IMR-90 (cell line): ENCODE data around the gene VDAC1. TPM values are rescaled to one million over a fixed set of nuclear protein-coding genes. Genes with fewer than 3 reads are reported as not detected.

ENCODE experiments used
- ATAC-seq: fragments of 200-7000 bp; cut with Tn5 transposase; 2 replicates; pipeline ENCODE4 v1.9.1; 2020; ENCODE audit warnings: low read depth, mild to moderate bottlenecking, moderate library complexity
- BruUV-seq: library from RNA; stranded (reverse); fragments of 400-500 nt; replicated peaks from 2 replicates; lab custom pipeline; 2021; lab: Mats Ljungman, UMichigan
- CTCF ChIA-PET: fragments of 300-600 bp; formaldehyde crosslinking; extraction: SDS; loops from one replicate; lab custom pipeline; 2021; ENCODE audit warnings: antibody characterized with exemption; lab: Yijun Ruan, JAX
- POLR2A ChIA-PET: fragments of 300-600 bp; sonication (Branson Sonifier 250); formaldehyde crosslinking; loops from one replicate; lab custom pipeline; 2022; ENCODE audit warnings: antibody characterized with exemption; ENCODE audit not compliant: unreplicated experiment; lab: Charles Lee
- DNase-seq: peaks from one replicate; pipeline ENCODE4 v3.0.0; 2013
- H2AFZ ChIP-seq: replicated peaks from 2 replicates; pipeline ENCODE3; 2013; ENCODE audit warnings: low read length, mild to moderate bottlenecking; ENCODE audit not compliant: poor library complexity
- H2AK5ac ChIP-seq: 2 replicates; pipeline ENCODE4 v1.6.1; 2013; ENCODE audit warnings: low read depth, low read length, inconsistent platforms
- H2AK9ac ChIP-seq: replicated peaks from 2 replicates; pipeline ENCODE3; 2013; ENCODE audit warnings: mild to moderate bottlenecking, low read depth, low read length, moderate library complexity; ENCODE audit not compliant: poor library complexity
- H2BK120ac ChIP-seq: 2 replicates; pipeline ENCODE4 v1.6.1; 2013; ENCODE audit warnings: low read depth, low read length, inconsistent platforms
- H2BK15ac ChIP-seq: 3 replicates; pipeline ENCODE4 v1.6.1; 2013; ENCODE audit warnings: low read depth, low read length, inconsistent platforms
- H2BK20ac ChIP-seq: 2 replicates; pipeline ENCODE4 v1.6.1; 2013; ENCODE audit warnings: low read depth, mild to moderate bottlenecking, inconsistent platforms, low read length, moderate library complexity
- H2BK5ac ChIP-seq: 2 replicates; pipeline ENCODE4 v1.6.1; 2013; ENCODE audit warnings: mild to moderate bottlenecking, low read depth, low read length, inconsistent platforms; ENCODE audit not compliant: poor library complexity, severe bottlenecking
- H3K14ac ChIP-seq: replicated peaks from 2 replicates; pipeline ENCODE4 v1.6.1; 2013; ENCODE audit warnings: low read depth, low read length, inconsistent platforms
- H3K18ac ChIP-seq: 2 replicates; pipeline ENCODE4 v1.6.1; 2013; ENCODE audit warnings: low read depth, low read length, control low read depth
- H3K23ac ChIP-seq: 2 replicates; pipeline ENCODE4 v1.6.1; 2013; ENCODE audit warnings: low read depth, low read length, inconsistent platforms
- H3K27ac ChIP-seq: 2 replicates; pipeline ENCODE4 v1.5.1; 2013; ENCODE audit warnings: mild to moderate bottlenecking, control low read depth, low read length; ENCODE audit not compliant: insufficient read depth
- H3K27me3 ChIP-seq: 2 replicates; pipeline ENCODE4 v1.6.1; 2013; ENCODE audit warnings: low read length; ENCODE audit not compliant: control insufficient read depth, insufficient read depth
- H3K36me3 ChIP-seq: 2 replicates; pipeline ENCODE4 v1.6.1; 2013; ENCODE audit warnings: low read length, mixed read lengths; ENCODE audit not compliant: control insufficient read depth, insufficient read depth
- H3K4ac ChIP-seq: 2 replicates; pipeline ENCODE4 v1.6.1; 2013; ENCODE audit warnings: low read depth, low read length, inconsistent platforms
- H3K4me1 ChIP-seq: 2 replicates; pipeline ENCODE4 v1.6.1; 2013; ENCODE audit warnings: low read length, mixed read lengths; ENCODE audit not compliant: control insufficient read depth, insufficient read depth
- H3K4me2 ChIP-seq: 2 replicates; pipeline ENCODE4 v1.6.1; 2013; ENCODE audit warnings: low read depth, mild to moderate bottlenecking, control low read depth, low read length, moderate library complexity
- H3K4me3 ChIP-seq: 2 replicates; pipeline ENCODE4 v1.5.1; 2013; ENCODE audit warnings: low read depth, mild to moderate bottlenecking, control low read depth, low read length, moderate library complexity; ENCODE audit not compliant: insufficient read depth
- H3K56ac ChIP-seq: 2 replicates; pipeline ENCODE4 v1.6.1; 2013; ENCODE audit warnings: low read length, inconsistent platforms; ENCODE audit not compliant: insufficient read depth; ENCODE audit errors: extremely low read depth
- H3K79me1 ChIP-seq, 2 experiments: 2 replicates each; pipeline ENCODE4 v1.6.1; 2013; ENCODE audit warnings: low read length in 2 of 2, inconsistent platforms in 1 of 2, low read depth in 1 of 2
- H3K9ac ChIP-seq: 2 replicates; pipeline ENCODE4 v1.6.1; 2013; ENCODE audit warnings: low read depth, low read length, control low read depth
- H3K9me1 ChIP-seq: 2 replicates; pipeline ENCODE4 v1.6.1; 2013; ENCODE audit warnings: low read length, inconsistent platforms; ENCODE audit not compliant: insufficient read depth
- H3K9me3 ChIP-seq: 2 replicates; pipeline ENCODE4 v1.6.1; 2013; ENCODE audit warnings: low read length; ENCODE audit not compliant: control insufficient read depth, insufficient read depth
- H4K20me1 ChIP-seq: 2 replicates; pipeline ENCODE4 v1.6.1; 2013; ENCODE audit warnings: low read length, inconsistent platforms; ENCODE audit not compliant: insufficient read depth
- H4K5ac ChIP-seq: 2 replicates; pipeline ENCODE4 v1.6.1; 2013; ENCODE audit warnings: mild to moderate bottlenecking, low read depth, low read length, control low read depth
- H4K8ac ChIP-seq, 2 experiments: 2 replicates each; pipeline ENCODE4 v1.6.1; 2013; ENCODE audit warnings: low read depth in 2 of 2, low read length in 2 of 2, control low read depth in 1 of 2, inconsistent platforms in 1 of 2
- H4K91ac ChIP-seq: 2 replicates; pipeline ENCODE4 v1.6.1; 2013; ENCODE audit warnings: low read depth, low read length, inconsistent platforms; ENCODE audit not compliant: insufficient read depth
- BHLHE40 ChIP-seq: fragments of 150-350 bp; IDR thresholded peaks from 2 replicates; pipeline ENCODE4 v1.6.1; 2016; ENCODE audit warnings: mild to moderate bottlenecking, low read depth, low read length
- CEBPB ChIP-seq: IDR thresholded peaks from 2 replicates; pipeline ENCODE4 v1.6.1; 2012; ENCODE audit warnings: low read depth, low read length, improper control_type of control experiment
- CHD1 ChIP-seq: IDR thresholded peaks from 2 replicates; pipeline ENCODE4 v1.6.1; 2012; ENCODE audit warnings: low read depth, low read length, improper control_type of control experiment
- CTCF ChIP-seq: conservative IDR thresholded peaks from 2 replicates; pipeline ENCODE4 v1.5.1; 2012; ENCODE audit warnings: mild to moderate bottlenecking, low read depth, low read length, improper control_type of control experiment
- ELK1 ChIP-seq: fragments of 150-350 bp; IDR thresholded peaks from 2 replicates; pipeline ENCODE4 v1.6.1; 2016; ENCODE audit warnings: low read depth, mild to moderate bottlenecking, low read length, moderate library complexity, borderline replicate concordance
- FOS ChIP-seq: fragments of 150-350 bp; IDR thresholded peaks from 2 replicates; pipeline ENCODE4 v1.6.1; 2016; ENCODE audit warnings: low read depth, low read length
- MAFK ChIP-seq: IDR thresholded peaks from 2 replicates; pipeline ENCODE4 v1.6.1; 2012; ENCODE audit warnings: low read depth, low read length, improper control_type of control experiment
- MXI1 ChIP-seq: IDR thresholded peaks from 2 replicates; pipeline ENCODE4 v1.6.1; 2012; ENCODE audit warnings: low read depth, mild to moderate bottlenecking, low read length, moderate library complexity, borderline replicate concordance
- NFE2L2 ChIP-seq: fragments of 150-350 bp; IDR thresholded peaks from 2 replicates; pipeline ENCODE4 v1.6.1; 2016; ENCODE audit warnings: low read depth, mild to moderate bottlenecking, low read length
- POLR2A ChIP-seq: IDR thresholded peaks from 2 replicates; pipeline ENCODE4 v1.6.1; 2012; ENCODE audit warnings: mild to moderate bottlenecking, low read depth, low read length
- RAD21 ChIP-seq: IDR thresholded peaks from 2 replicates; pipeline ENCODE4 v1.6.1; 2012; ENCODE audit warnings: low read length, improper control_type of control experiment
- RCOR1 ChIP-seq: IDR thresholded peaks from 2 replicates; pipeline ENCODE4 v1.6.1; 2012; ENCODE audit warnings: mild to moderate bottlenecking, low read length, improper control_type of control experiment; ENCODE audit not compliant: insufficient replicate concordance
- RFX5 ChIP-seq: IDR thresholded peaks from 2 replicates; pipeline ENCODE4 v1.8.0; 2012; ENCODE audit warnings: low read depth, mild to moderate bottlenecking, low read length, moderate library complexity
- SMC3 ChIP-seq: fragments of 150-350 bp; IDR thresholded peaks from 2 replicates; pipeline ENCODE4 v1.6.1; 2016; ENCODE audit warnings: low read depth, mild to moderate bottlenecking, antibody characterized with exemption, low read length, moderate library complexity
- USF2 ChIP-seq: fragments of 150-350 bp; IDR thresholded peaks from 2 replicates; pipeline ENCODE4 v1.6.1; 2017; ENCODE audit warnings: mild to moderate bottlenecking, antibody characterized with exemption, low read length, low read depth
- WGBS, 2 experiments: methylation state at CpG; one replicate each; pipeline versions ENCODE4 v1.1.5 to v1.1.7; 2013; ENCODE audit warnings: missing lambda C conversion rate in 2 of 2; ENCODE audit not compliant: insufficient read length in 1 of 2; ENCODE audit errors: extremely low coverage in 2 of 2; 5-methylcytosine and 5-hydroxymethylcytosine counted together
- dilution Hi-C: fragments of 300-500 bp; cut with HindIII; formaldehyde crosslinking; loops from one replicate; pipeline ENCODE4 v1.14.3; 2018; ENCODE audit warnings: low sequenced_read_pairs; ENCODE audit not compliant: unreplicated experiment
- in situ Hi-C: fragments of 300-500 bp; cut with MboI; formaldehyde crosslinking; loops from 3 replicates; pipeline ENCODE4 v1.14.3; 2019; ENCODE audit warnings: low sequenced_read_pairs, inconsistent platforms, mixed read lengths
- intact Hi-C: fragments of 100-400 bp; cut with micrococcal nuclease; formaldehyde crosslinking; loops from 2 replicates; pipeline ENCODE4 v1.10.0; 2022
- polyA plus RNA-seq, 3 experiments: library from polyadenylated mRNA; depleted of rRNA; stranded (reverse); fragments of >200 nt; gene quantifications; 2 replicates each; pipeline ENCODE4 v1.2.3, GENCODE V29; 2012; ENCODE audit warnings: low replicate concordance in 1 of 3
- total RNA-seq: library from RNA; depleted of rRNA; stranded (reverse); fragments of >200 nt; gene quantifications from 2 replicates; pipeline ENCODE4 v1.2.3, GENCODE V29; 2012

VDAC1 gene
- total and polyA plus RNA-seq, 2 of the 4 experiments (the other 2 are of a cell fraction), result 289 to 365 TPM

GRCh38 chr5:133941456-133942196 lies 63.1 kb downstream of the VDAC1 start:
- H2AFZ ChIP-seq, result no peak overlapping the region
- H3K14ac ChIP-seq, result no peak overlapping the region
- H3K23ac ChIP-seq, result no peak overlapping the region
- H3K79me1 ChIP-seq, result no peaks in the 10 kb centered on the region
- TF ChIP-seq MAFK (no peak), NFE2L2 (no peak), CHD1 (no peak), POLR2A (no peak), CEBPB (no peak), SMC3 (no peak), RAD21 (no peak), MXI1 (no peak), USF2 (no peak), FOS (no peak), RFX5 (no peak), RCOR1 (no peak), BHLHE40 (no peak), ELK1 (no peak), CTCF (no peak)
- H3K4ac ChIP-seq, result no peak overlapping the region
- in situ Hi-C loops (loop anchor here (10.0 kb wide), 2 partner anchors 517 to 827 kb away; no protein-coding TSS in a partner anchor), dilution Hi-C loops (no loop called here), intact Hi-C loops (loop anchor here (5.0 to 10.0 kb wide), 3 partner anchors 187 to 829 kb away; no protein-coding TSS in a partner anchor)
- H2AK5ac ChIP-seq, result no peak overlapping the region
- H4K91ac ChIP-seq, result no peak overlapping the region
- no peak overlapping the region for H3K4me2 ChIP-seq
- no peak overlapping the region for H2BK20ac ChIP-seq
- no peak overlapping the region for H2AK9ac ChIP-seq
- DNase-seq, result no peak
- no peaks in the 10 kb centered on the region for H3K9me1 ChIP-seq
- H3K56ac ChIP-seq, result no peak overlapping the region
- H3K9me3 ChIP-seq, result no peaks in the 10 kb centered on the region
- ATAC-seq, result no peak
- no peak overlapping the region for H3K27ac ChIP-seq
- no peak overlapping the region for H3K9ac ChIP-seq
- no TSS peak for BruUV-seq
- no CpG with 5 or more reads among the region's 8 CpGs for WGBS, 2 experiments
- H3K18ac ChIP-seq, result no peak overlapping the region
- no peak overlapping the region for H2BK5ac ChIP-seq
- CTCF ChIA-PET, result no interaction called here
- no peak overlapping the region for H4K8ac ChIP-seq
- H4K5ac ChIP-seq, result no peak overlapping the region
- H2BK15ac ChIP-seq, result no peak overlapping the region
- no peaks in the 10 kb centered on the region for H3K4me1 ChIP-seq
- POLR2A ChIA-PET, result no interaction called here
- no peaks in the 10 kb centered on the region for H4K20me1 ChIP-seq
- peaks cover 12% of the 10 kb centered on the region for H3K27me3 ChIP-seq
- no peak overlapping the region for H3K4me3 ChIP-seq
- no peak overlapping the region for H2BK120ac ChIP-seq
- no peaks in the 10 kb centered on the region for H3K36me3 ChIP-seq
